CD14-positive monocyte (primary cell): ENCODE results near the gene SLC18A3. TPM values are rescaled to one million over a fixed set of nuclear protein-coding genes. Genes with fewer than 3 reads are reported as not detected.

Experiments
- DNase-seq, 3 donors: peaks; one replicate each; pipeline ENCODE4 v3.0.0-alpha.2; 2011 to 2022
- H2AFZ ChIP-seq: 2 replicates; pipeline ENCODE4 v1.6.0; 2012; ENCODE audit warnings: mild to moderate bottlenecking, low read depth, low read length, inconsistent platforms; ENCODE audit not compliant: insufficient read depth, poor library complexity, severe bottlenecking
- H3K27ac ChIP-seq, 2 donors: 1 replicate in 1 of 2; 2 replicates in 1 of 2; pipeline ENCODE4 v1.5.1; 2012 to 2013; ENCODE audit warnings: low read length in 2 of 2, control low read depth in 1 of 2, inconsistent platforms in 1 of 2, low read depth in 1 of 2, mild to moderate bottlenecking in 1 of 2
- H3K27me3 ChIP-seq, 2 donors: one replicate each; pipeline versions ENCODE4 v1.6.0 to v1.6.1; 2011 to 2013; ENCODE audit warnings: low read length in 2 of 2; ENCODE audit not compliant: control insufficient read depth in 2 of 2, insufficient read depth in 2 of 2
- H3K36me3 ChIP-seq, 2 donors: replicated peaks in 1 of 2; 1 replicate in 1 of 2; 2 replicates in 1 of 2; pipeline versions ENCODE4 v1.5.1 to v1.6.1; 2012 to 2013; ENCODE audit warnings: low read length in 2 of 2, control low read depth in 1 of 2, inconsistent platforms in 1 of 2, mild to moderate bottlenecking in 1 of 2; ENCODE audit not compliant: insufficient read depth in 2 of 2, control insufficient read depth in 1 of 2
- H3K4me1 ChIP-seq, 2 donors: 1 replicate in 1 of 2; 2 replicates in 1 of 2; pipeline versions ENCODE4 v1.5.1 to v1.6.1; 2012 to 2013; ENCODE audit warnings: low read length in 2 of 2, control low read depth in 1 of 2, inconsistent platforms in 1 of 2, mild to moderate bottlenecking in 1 of 2, moderate library complexity in 1 of 2; ENCODE audit not compliant: insufficient read depth in 2 of 2, control insufficient read depth in 1 of 2
- H3K4me2 ChIP-seq: replicated peaks from 2 replicates; pipeline ENCODE3; 2012; ENCODE audit warnings: low read length, moderate library complexity, mild to moderate bottlenecking; ENCODE audit not compliant: poor library complexity, severe bottlenecking; ENCODE audit errors: extremely low read depth
- H3K4me3 ChIP-seq, 3 experiments: fragments of 200-600 bp in 1 of 3; sonication (generic) in 1 of 3; replicated peaks in 1 of 3; 1 replicate in 2 of 3; 2 replicates in 1 of 3; pipeline ENCODE4 v1.5.1; 2011 to 2013; ENCODE audit warnings: low read length in 3 of 3, mild to moderate bottlenecking in 3 of 3, control low read depth in 2 of 3, low read depth in 2 of 3, inconsistent platforms in 1 of 3, moderate library complexity in 1 of 3
- H3K79me2 ChIP-seq: 2 replicates; pipeline ENCODE4 v1.6.0; 2012; ENCODE audit warnings: mild to moderate bottlenecking, control low read depth, inconsistent platforms, low read length, moderate library complexity; ENCODE audit not compliant: insufficient read depth
- H3K9ac ChIP-seq: 2 replicates; pipeline ENCODE4 v1.6.0; 2017; ENCODE audit warnings: low read length, mild to moderate bottlenecking; ENCODE audit not compliant: insufficient read depth, poor library complexity, severe bottlenecking
- H3K9me3 ChIP-seq, 2 donors: replicated peaks in 1 of 2; 1 replicate in 1 of 2; 2 replicates in 1 of 2; pipeline versions ENCODE4 v1.5.1 to v1.6.1; 2012 to 2013; ENCODE audit warnings: low read length in 2 of 2, control low read depth in 1 of 2; ENCODE audit not compliant: control insufficient read depth in 1 of 2, insufficient read depth in 1 of 2
- H4K20me1 ChIP-seq: 2 replicates; pipeline ENCODE4 v1.6.0; 2012; ENCODE audit warnings: mild to moderate bottlenecking, low read length, control low read depth, moderate library complexity; ENCODE audit not compliant: insufficient read depth
- H3K27ac Mint-ChIP-seq, 7 donors: one replicate each; pipeline ENCODE4 v1.8.0; 2020; ENCODE audit warnings: mild to moderate bottlenecking in 7 of 7, mixed read lengths in 7 of 7, moderate library complexity in 6 of 7, inconsistent platforms in 2 of 7
- H3K27me3 Mint-ChIP-seq, 3 donors: one replicate each; pipeline ENCODE4 v1.8.0; 2021 to 2022; ENCODE audit warnings: low read depth in 3 of 3, mild to moderate bottlenecking in 3 of 3, mixed read lengths in 3 of 3, moderate library complexity in 3 of 3, inconsistent platforms in 1 of 3
- H3K36me3 Mint-ChIP-seq, 2 donors: one replicate each; pipeline ENCODE4 v1.8.0; 2020; ENCODE audit warnings: mixed read lengths in 2 of 2, inconsistent platforms in 1 of 2, mild to moderate bottlenecking in 1 of 2
- H3K4me1 Mint-ChIP-seq: one replicate; pipeline ENCODE4 v1.8.0; 2020; ENCODE audit warnings: mild to moderate bottlenecking, mixed read lengths
- H3K4me3 Mint-ChIP-seq, 2 donors: one replicate each; pipeline ENCODE4 v1.8.0; 2020; ENCODE audit warnings: mild to moderate bottlenecking in 2 of 2, mixed read lengths in 2 of 2, moderate library complexity in 1 of 2
- H3K9me3 Mint-ChIP-seq, 7 donors: one replicate each; pipeline ENCODE4 v1.8.0; 2020 to 2022; ENCODE audit warnings: mixed read lengths in 7 of 7, mild to moderate bottlenecking in 6 of 7, moderate library complexity in 6 of 7, inconsistent platforms in 2 of 7
- CTCF ChIP-seq: fragments of 200-600 bp; IDR thresholded peaks from one replicate; pipeline ENCODE4 v1.8.0; 2022; ENCODE audit warnings: antibody characterized with exemption, mild to moderate bottlenecking
- WGBS: methylation state at CpG from one replicate; pipeline ENCODE4 v1.1.5; 2013; ENCODE audit warnings: missing lambda C conversion rate; ENCODE audit not compliant: insufficient coverage; 5-methylcytosine and 5-hydroxymethylcytosine counted together
- intact Hi-C, 2 donors: fragments of 100-400 bp; cut with micrococcal nuclease; formaldehyde crosslinking; loops; one replicate each; pipeline versions ENCODE4 v1.15.0 to v1.15.1; 2023
- polyA plus RNA-seq, 3 donors: library from polyadenylated mRNA; depleted of rRNA in 1 of 3; unstranded in 2 of 3; stranded (reverse) in 1 of 3; fragments of 300-500 nt in 2 of 3; fragments of >200 nt in 1 of 3; fragmentation: Illumina TruSeq in 2 of 3; gene quantifications; 1 replicate in 2 of 3; 2 replicates in 1 of 3; pipeline ENCODE4 v1.2.3, GENCODE V29; 2012 to 2021

The SLC18A3 gene
- polyA plus RNA-seq, 3 donors = not detected

DNA sequence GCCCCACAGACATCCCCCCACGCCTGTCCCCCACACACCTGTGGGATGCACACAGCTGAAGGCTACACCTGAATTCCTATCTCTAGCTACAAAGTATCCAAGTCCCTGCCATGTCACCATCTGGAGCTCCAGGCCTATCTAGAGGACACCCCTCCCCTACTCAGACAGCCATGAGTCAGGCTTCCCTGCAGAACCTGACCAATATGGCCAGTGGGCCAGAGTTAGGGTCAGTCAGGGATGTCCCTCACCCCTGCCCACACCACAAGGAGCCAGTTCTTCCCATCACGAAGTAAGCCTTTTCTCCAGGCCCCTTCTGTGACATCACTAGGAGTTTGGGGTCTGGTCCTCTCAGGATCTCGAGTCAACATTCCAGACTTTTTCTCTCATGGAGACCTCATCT is 10.6 kb upstream of the SLC18A3 start:
- Mint-ChIP-seq H3K27me3 (peaks cover 11 to 17% (median 14%) of the 10 kb centered on the region in 3 donors), H3K9me3 (no peaks in the 10 kb centered on the region), H3K4me1 (no peaks in the 10 kb centered on the region), H3K4me3 (no peak overlapping the region), H3K36me3 (no peaks in the 10 kb centered on the region), H3K27ac (peak overlapping the region in 1 of 7 donors; percentile 14)
- Histone ChIP-seq H2AFZ (no peak overlapping the region), H4K20me1 (no peaks in the 10 kb centered on the region), H3K4me3 (no peak overlapping the region), H3K27ac (no peak overlapping the region), H3K36me3 (no peaks in the 10 kb centered on the region), H3K79me2 (no peaks in the 10 kb centered on the region), H3K4me2 (no peak overlapping the region), H3K9ac (no peak overlapping the region), H3K27me3 (no peaks in the 10 kb centered on the region), H3K9me3 (no peaks in the 10 kb centered on the region), H3K4me1 (no peaks in the 10 kb centered on the region)
- 70% methylated on average over 3 of the region's 3 CpGs for WGBS
- no peak for TF ChIP-seq CTCF
- intact Hi-C loops = no loop called here
- no peak for DNase-seq

- no peaks in the 10 kb centered on the region for H3K4me1 Mint-ChIP-seq
- no peaks in the 10 kb centered on the region for H3K36me3 Mint-ChIP-seq
- no peak overlapping the region for H3K27ac ChIP-seq
- H3K27ac Mint-ChIP-seq = no peak overlapping the region
- no peaks in the 10 kb centered on the region for H4K20me1 ChIP-seq
- no peak overlapping the region for H3K9ac ChIP-seq
- 94% methylated on average over 8 of the region's 8 CpGs for WGBS
- no peaks in the 10 kb centered on the region for H3K9me3 Mint-ChIP-seq
- no peak for DNase-seq
- no peaks in the 10 kb centered on the region for H3K36me3 ChIP-seq
- H3K4me1 ChIP-seq = no peaks in the 10 kb centered on the region
- H3K27me3 ChIP-seq = no peaks in the 10 kb centered on the region
- no peak overlapping the region for H3K4me3 Mint-ChIP-seq
- H3K4me2 ChIP-seq = no peak overlapping the region
- H2AFZ ChIP-seq = no peak overlapping the region
- intact Hi-C loops = no loop called here
- H3K4me3 ChIP-seq = no peak overlapping the region
- no peaks in the 10 kb centered on the region for H3K79me2 ChIP-seq
- no peak for TF ChIP-seq CTCF
- H3K27me3 Mint-ChIP-seq = peaks cover 10 to 17% (median 17%) of the 10 kb centered on the region in 3 donors
- no peaks in the 10 kb centered on the region for H3K9me3 ChIP-seq
These were observed 10.1 kb upstream of the SLC18A3 start for GRCh38 chr10:49600046-49600445.
